HepG2 (cell line): ENCODE measurements around the gene MEMO1. TPM values are rescaled to one million over a fixed set of nuclear protein-coding genes. Genes with fewer than 3 reads are reported as not detected.

Experiments used
- ESRRA ChIP-seq: sonication (generic); formaldehyde crosslinking; IDR thresholded peaks from 2 replicates; pipeline ENCODE4 v1.5.1; 2020; ENCODE audit warnings: mild to moderate bottlenecking, low read depth, missing genetic modification reagents
- KMT2B ChIP-seq: IDR thresholded peaks from 2 replicates; pipeline ENCODE4 v1.6.1; 2016; ENCODE audit warnings: missing genetic modification reagents, missing compliant biosample characterization
- MAFF ChIP-seq: IDR thresholded peaks from 2 replicates; pipeline ENCODE4 v1.6.1; 2011; ENCODE audit warnings: low read depth, low read length, improper control_type of control experiment
- MXD1 ChIP-seq: sonication (generic); formaldehyde crosslinking; IDR thresholded peaks from 2 replicates; pipeline ENCODE4 v1.4.0; 2020; ENCODE audit warnings: mild to moderate bottlenecking, missing genetic modification reagents
- NFAT5 ChIP-seq: sonication (generic); formaldehyde crosslinking; IDR thresholded peaks from 2 replicates; pipeline ENCODE4 v1.4.0; 2020; ENCODE audit warnings: missing genetic modification reagents
- RCOR2 ChIP-seq: IDR thresholded peaks from 2 replicates; pipeline ENCODE4 v1.6.1; 2016; ENCODE audit warnings: missing biosample characterization, missing genetic modification reagents
- SP1 ChIP-seq, 2 experiments: fragments of 450-650 bp in 1 of 2; sonication (generic) in 1 of 2; formaldehyde crosslinking in 1 of 2; IDR thresholded peaks; 2 replicates each; pipeline versions ENCODE4 v1.4.0 to v1.6.1; 2016 to 2020; ENCODE audit warnings: missing genetic modification reagents in 1 of 2
- TFAP4 ChIP-seq: sonication (generic); IDR thresholded peaks from 2 replicates; pipeline ENCODE4 v1.6.1; 2016; ENCODE audit warnings: low read depth, borderline replicate concordance
- XBP1 ChIP-seq: sonication (generic); formaldehyde crosslinking; IDR thresholded peaks from 2 replicates; pipeline ENCODE4 v1.5.0; 2020; ENCODE audit warnings: missing genetic modification reagents
- ZNF230 ChIP-seq: sonication (generic); formaldehyde crosslinking; IDR thresholded peaks from 2 replicates; pipeline ENCODE4 v1.4.0; 2020; ENCODE audit warnings: mild to moderate bottlenecking, missing genetic modification reagents
- ZNF232 ChIP-seq: sonication (generic); formaldehyde crosslinking; IDR thresholded peaks from 2 replicates; pipeline ENCODE4 v1.4.0; 2020; ENCODE audit warnings: missing genetic modification reagents, borderline replicate concordance
- ZNF609 ChIP-seq: sonication (generic); formaldehyde crosslinking; IDR thresholded peaks from 2 replicates; pipeline ENCODE4 v1.4.0; 2020; ENCODE audit warnings: mild to moderate bottlenecking, missing genetic modification reagents, borderline replicate concordance
- ZNF619 ChIP-seq: sonication (generic); formaldehyde crosslinking; IDR thresholded peaks from 2 replicates; pipeline ENCODE4 v1.4.0; 2020; ENCODE audit warnings: mild to moderate bottlenecking, missing genetic modification reagents
- polyA plus RNA-seq, 8 experiments: library from polyadenylated mRNA; depleted of rRNA in 3 of 8; stranded (reverse) in 7 of 8; unstranded in 1 of 8; fragments of >200 nt; fragmentation: Illumina TruSeq in 4 of 8; extraction: Trizol in 4 of 8; gene quantifications; 2 replicates each; pipeline versions ENCODE4 v1.2.1 to v1.2.3, GENCODE V29; 2011 to 2016; ENCODE audit warnings: low read depth in 4 of 8, missing spikeins in 1 of 8, mixed read lengths in 1 of 8; ENCODE audit not compliant: insufficient read depth in 1 of 8
- total RNA-seq, 5 experiments: library from RNA; depleted of rRNA; stranded (reverse); fragments of >200 nt; fragmentation: Illumina TruSeq; extraction: Trizol; gene quantifications; 2 replicates each; pipeline ENCODE4 v1.2.3, GENCODE V29; 2016; ENCODE audit warnings: low read depth in 1 of 5

Gene MEMO1
- total and polyA plus RNA-seq, 2 of the 13 experiments (the other 11 are each of a cell fraction or from before 2014, with no cell fraction given) = 69.8 to 81.6 TPM

- TF ChIP-seq NFAT5 (CRISPR knock-in tag) (no peak), MXD1 (CRISPR knock-in tag) (no peak), TFAP4 (no peak), ZNF619 (CRISPR knock-in tag) (no peak), XBP1 (no peak), ZNF230 (CRISPR knock-in tag) (no peak), KMT2B (CRISPR knock-in tag) (no peak), ZNF232 (no peak), RCOR2 (no peak), ZNF609 (CRISPR knock-in tag) (no peak), ESRRA (CRISPR knock-in tag) (no peak), SP1 (IDR thresholded peaks at IDR 0.05) (no peak), SP1 (CRISPR knock-in tag; IDR thresholded peaks at IDR 0.05) (no peak), MAFF (no peak)
Measured at GRCh38 chr2:31831585-31831984, 179.2 kb downstream of the MEMO1 start (continued).
